GM21786 (cell line): ENCODE measurements around the gene ATXN1.

Experiments
- ATAC-seq: cut with Tn5 transposase; IDR thresholded peaks from one replicate; pipeline ENCODE4 v1.9.1; 2021; ENCODE audit not compliant: unreplicated experiment

Gene ATXN1

DNA sequence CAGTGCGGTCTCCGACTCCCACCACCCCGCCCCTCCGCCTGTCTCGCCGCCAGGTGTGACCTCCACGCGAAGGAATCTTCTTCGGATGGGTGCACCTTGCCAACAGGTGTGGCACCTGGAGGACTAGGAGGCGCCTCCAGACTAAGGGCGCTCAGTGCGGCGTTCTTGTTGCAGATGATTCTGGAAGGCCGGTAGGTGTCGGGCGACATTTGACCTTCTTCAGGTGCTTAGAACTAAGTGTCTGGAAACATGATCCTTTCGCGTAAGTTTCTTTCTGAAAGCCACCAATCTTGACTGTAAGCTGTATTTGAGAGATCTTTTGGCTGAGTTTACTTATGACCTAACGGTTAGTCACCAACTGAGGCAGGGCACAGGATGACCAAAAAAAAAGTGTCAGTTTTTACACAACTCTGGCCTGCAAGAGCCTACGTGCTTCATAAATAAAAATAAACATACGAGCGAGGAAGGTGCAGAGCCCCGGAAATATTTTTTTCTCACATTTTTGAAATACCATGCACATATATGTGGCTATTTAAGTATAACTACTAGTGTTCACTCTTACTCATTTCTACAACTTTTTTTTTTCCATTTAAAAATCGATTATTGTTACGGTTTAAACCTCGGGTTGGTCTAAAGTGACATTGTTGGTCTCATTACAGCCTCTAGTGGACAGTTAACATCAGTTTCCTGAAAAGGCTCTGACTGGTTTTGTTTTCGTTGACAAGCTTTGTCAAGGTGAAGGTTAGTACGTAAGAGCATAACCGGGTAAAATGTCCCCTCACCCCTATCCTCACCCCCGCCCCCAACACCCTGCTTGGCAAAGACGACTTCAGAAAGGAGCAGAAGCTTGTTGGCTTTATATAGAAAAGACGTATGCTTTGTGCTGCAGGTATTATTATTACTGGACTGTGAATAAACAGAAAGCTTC is 1.6 kb upstream of the ATXN1 start:
- ATAC-seq = peak; percentile 40

GRCh38 chr6:16762268-16762549 is 949 bp upstream of the ATXN1 start:
- ATAC-seq = no peak

GRCh38 chr6:16761471-16762267 is 409 bp upstream of the ATXN1 start:
- peak; percentile 48 for ATAC-seq

DNA sequence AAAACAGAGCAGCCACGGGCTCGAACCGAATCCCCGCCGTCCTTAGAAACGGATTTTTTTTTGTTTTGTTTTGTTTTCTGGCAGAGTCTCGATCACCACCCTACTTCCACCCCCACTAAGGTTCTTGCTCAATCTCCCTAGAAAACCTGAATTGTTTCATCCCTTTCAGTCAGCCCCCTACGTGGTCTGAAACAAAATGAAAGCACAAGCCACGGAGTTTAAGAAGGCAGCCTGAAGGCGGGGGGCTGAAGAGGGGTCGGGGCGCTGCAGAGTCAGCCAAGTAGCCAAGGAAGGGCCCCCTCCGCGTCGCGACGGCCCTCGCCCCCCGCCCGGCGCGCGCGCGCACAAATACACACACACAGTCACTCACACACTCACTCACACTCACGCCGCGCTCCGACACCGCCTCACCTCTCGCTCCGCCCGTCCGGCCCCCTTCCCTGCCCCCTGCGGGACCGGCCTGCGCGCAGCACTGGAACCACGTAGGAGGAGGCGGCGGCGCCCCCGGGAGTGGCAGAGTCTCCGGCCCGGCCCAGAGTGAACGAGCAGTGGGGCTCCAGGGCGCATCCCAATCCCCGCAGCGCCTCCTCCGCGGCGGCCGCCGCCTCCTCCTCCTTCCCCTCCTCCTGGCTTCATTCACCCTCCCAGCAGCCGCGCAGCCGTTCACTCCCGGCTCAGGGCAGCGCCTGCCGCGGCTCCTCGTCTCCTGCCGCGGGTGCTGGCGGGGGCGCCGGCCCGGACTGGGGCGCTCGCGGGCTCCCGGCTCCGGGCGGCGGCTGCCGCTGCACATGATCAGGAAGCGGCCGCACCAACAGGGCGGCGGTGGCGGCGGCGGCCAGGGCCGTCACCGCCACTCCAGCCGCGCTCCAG is 1.4 kb downstream of the ATXN1 start:
- ATAC-seq = peak; percentile 31

DNA sequence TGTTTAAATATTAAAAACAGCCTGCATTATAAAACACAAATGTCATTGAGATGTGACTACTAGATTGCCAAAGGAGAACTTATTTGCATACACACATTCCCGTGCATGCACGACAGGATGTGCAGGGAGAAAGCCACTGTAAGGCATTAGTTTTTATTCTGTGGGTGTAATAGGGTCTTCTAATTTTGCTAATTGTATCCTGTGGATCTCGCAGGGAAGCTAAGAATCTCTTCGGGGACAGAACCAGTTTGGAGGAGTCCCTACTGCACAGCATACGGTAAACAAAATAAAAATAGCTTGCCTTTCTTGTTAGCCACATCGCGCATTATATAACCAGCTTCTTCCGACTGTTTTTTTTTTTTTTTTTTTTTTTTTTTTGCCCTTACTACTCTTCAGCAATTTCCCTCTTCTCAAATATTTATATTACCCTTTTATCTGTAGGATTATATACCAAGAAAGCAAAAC is 2.0 kb downstream of the ATXN1 start:
- no peak for ATAC-seq

- no peak for ATAC-seq
Measured at GRCh38 chr6:16758163-16758975, 2.9 kb downstream of the ATXN1 start.

- no peak for ATAC-seq
Measured at GRCh38 chr6:16757332-16757731, 3.9 kb downstream of the ATXN1 start.

DNA sequence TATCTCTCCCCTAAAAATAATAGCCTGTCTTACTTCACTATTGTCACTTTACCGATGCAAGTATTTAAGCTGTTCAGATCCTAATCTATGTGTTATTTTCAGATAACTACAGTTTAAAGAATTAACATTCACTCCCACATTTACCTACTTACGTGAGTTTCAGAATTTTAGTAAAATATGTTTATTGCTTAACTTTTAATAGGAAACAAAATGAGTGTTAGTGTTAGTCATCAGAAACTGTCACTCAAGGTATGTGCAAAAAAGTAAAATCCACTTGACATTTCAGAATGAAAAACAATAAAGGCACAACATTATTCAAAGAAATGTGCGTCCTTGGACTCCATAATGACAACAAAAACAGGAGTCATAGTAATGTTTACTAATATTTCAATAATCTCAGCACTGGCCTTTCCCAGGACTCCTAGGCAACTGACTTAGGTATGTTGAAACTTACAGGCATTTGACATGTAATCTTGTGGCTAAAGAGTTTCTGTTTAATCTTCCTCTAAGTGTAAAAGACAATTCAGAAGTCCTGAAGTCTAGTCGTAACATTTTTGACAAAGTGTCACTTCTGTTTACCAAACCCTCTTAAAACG is 4.5 kb downstream of the ATXN1 start:
- ATAC-seq = no peak

GRCh38 chr6:16755544-16755943 is 5.7 kb downstream of the ATXN1 start:
- no peak for ATAC-seq

- no peak for ATAC-seq
Measured at GRCh38 chr6:16754876-16755275, 6.4 kb downstream of the ATXN1 start.

DNA sequence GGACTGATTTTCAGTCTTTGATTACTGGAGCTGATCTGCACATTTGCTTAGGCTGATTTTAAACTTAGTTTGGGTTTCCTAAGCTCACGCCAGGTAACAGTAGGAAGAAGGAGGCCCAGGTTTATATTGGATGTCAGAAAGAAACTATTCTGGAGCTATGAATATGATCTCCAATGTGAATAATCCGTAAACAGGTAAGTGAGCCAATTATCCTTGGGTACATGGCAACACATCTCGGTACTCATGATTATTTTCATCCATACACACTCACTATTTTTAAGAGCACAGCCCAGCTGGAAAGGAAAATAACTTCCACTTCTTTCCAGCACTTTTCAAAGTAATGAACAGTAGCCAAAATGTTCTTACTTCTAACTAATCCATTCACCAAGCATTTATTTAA is 7.0 kb downstream of the ATXN1 start:
- no peak for ATAC-seq

GRCh38 chr6:16753341-16753740 is 7.9 kb downstream of the ATXN1 start:
- ATAC-seq = no peak

GRCh38 chr6:16752206-16752866 is 8.9 kb downstream of the ATXN1 start:
- no peak for ATAC-seq

DNA sequence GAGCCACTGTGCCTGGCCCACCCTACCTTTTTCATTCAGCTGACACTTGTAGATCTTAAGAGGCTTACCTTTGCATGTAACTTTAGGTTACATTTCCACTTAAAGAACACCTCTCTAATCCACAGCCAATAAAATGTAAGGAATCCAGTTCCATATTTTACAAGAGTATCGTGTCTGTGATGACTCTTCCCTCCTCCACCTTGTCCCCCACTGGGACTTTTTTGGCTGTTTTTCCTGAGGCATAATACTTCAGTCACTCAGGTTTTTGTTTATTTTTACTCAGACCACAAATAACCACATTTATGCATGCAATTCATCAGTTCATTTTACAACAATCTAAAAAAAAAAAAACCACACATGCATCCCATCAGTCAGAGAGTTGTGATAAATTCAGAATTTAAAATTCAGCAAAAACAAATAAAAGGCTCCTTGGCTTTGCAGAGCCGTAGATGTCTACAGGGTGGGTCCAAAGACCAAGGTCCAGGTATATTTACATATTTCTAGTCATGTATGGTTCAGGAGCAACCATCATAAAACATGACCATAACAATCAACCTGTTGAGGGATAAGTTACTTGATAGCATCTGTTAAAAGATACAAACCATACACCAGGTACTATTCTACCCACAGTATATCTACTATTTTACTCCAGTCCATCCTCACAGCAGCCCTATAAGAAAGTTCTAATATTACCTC is 9.9 kb downstream of the ATXN1 start:
- no peak for ATAC-seq

DNA sequence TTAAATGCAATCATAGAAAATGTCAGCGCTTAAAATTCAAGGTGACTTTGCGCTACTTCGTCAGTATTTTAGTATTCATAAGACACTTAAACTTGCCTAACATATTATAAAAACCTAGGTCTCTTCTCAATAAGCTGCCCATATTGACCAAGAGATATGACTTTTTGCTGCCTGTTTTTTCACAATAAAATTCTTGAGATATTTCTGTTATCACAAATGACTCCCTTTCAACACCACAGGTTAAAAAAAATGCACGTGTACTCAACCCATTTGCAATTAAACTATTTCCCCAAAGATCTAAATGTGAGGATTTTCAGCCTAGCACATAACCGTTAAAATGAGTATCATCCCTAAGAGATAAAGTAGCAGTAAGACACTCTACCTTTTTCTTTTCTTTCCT is 10.7 kb downstream of the ATXN1 start:
- ATAC-seq = no peak

DNA sequence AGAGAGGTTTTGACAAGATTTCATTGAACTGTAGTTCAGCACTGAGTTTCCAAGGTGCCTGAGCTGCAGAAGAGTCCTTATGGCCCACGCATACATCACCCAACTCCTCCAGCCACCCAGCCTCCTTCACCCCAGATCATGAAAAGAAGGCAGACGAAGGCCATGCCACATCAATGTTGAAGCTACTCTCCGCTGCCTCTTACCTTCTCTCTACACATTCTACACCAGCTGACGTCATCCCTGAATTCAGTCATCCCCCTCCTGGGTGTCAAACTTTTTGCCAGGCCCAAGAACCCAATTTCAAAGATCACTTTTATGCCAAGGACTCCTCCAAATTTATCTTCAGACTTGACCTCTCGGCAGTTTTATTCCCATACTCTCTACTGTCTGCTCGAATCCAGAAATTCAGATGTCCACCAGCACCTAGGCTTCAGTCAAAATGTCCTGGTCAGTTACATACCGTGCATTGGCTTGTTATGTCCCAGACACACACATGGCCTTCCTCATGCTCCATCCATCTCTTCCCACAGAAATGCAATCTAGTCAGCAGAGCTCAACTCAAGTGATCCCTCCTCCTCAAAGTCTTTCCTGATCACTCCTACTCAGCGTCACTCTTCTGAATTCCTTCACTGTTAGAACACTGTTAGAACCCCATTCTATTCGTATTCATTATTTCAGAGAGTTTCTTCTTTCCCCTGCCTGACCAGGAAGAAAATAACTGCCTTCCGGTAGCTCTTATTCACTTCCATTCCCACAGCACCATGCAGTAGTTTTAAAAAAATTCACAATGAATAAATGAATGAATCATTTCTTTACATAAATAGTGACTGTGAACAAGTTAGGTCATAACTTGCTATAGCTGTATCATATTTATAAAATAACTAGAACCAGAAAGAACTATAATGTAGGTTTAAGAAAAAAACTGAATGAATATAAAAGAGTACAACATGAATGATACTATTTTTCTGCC is 11.5 kb downstream of the ATXN1 start:
- ATAC-seq = no peak

DNA sequence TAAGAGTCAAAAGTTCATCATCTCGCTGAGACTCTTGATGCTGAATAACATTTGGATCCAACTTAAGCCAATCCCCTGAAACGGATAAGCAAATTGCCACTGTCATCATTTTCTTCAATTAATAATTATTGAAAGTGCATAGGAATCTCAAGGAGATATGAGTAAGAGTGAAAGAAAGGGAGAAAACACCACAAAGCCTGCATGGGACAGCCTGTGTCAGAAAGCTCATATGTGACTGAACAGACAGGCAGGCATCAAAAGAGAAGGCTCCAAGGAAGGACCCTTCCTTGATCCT is 13.3 kb downstream of the ATXN1 start:
- ATAC-seq = no peak
